ENCODE measurements around the gene RNF144A.

RNF144A gene

GRCh38 chr2:7014174-7014640 is 97.0 kb downstream of the RNF144A start:
- TF ChIP-seq CTCF (IDR thresholded peaks at IDR 0.05; ENCODE audit: low read depth, low read length) = no peak
- H3K4me3 ChIP-seq (ENCODE audit: low read depth, low read length) = no peak overlapping the region

DNA sequence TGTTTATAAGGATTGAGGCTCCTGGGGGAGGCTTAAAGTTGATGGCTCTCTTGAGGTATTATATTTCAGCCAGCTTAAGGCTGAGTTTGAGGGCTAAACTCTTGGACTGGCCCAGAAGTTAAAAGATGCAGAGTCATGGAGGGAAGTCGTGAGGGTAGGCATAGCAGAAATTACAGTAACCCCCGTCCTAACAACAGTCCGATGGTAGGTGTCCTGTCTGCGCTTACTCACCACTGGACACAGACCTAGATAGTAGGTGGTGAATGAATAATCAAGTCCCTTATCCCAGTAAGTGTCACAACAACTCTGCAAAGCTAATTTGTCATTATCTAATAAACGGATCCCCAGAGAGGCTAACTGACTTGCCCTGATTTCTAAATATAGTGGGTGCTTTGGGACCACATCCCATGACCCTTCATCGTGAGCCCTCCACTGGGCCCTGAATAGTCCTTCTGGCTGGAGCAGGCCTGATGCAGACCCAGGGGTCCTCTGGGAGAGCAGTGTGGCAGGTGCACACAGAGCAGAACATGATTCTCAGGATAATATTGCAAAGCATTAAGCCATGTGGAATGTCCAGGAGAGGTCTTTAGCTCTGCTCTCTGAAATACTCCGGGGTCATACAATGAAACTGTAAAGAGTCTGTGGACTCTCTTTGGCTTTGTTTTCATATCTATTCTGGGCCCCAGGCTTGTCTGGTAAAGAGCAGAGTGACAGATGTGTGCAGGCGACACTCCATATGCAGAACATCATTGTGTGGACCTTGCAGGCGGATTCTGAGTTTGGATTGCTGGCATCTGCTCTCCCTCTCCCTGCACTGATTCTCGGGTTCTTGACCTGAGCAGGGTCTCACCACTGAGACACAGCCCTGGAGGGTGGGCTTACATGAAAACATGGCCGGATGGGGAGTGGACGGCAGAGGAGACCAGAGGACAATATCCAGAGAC is 98.1 kb downstream of the RNF144A start:
- TF ChIP-seq CTCF (IDR thresholded peaks at IDR 0.05; ENCODE audit: low read depth, low read length) = no peak
- no peak overlapping the region for H3K4me3 ChIP-seq (ENCODE audit: low read depth, low read length)

DNA sequence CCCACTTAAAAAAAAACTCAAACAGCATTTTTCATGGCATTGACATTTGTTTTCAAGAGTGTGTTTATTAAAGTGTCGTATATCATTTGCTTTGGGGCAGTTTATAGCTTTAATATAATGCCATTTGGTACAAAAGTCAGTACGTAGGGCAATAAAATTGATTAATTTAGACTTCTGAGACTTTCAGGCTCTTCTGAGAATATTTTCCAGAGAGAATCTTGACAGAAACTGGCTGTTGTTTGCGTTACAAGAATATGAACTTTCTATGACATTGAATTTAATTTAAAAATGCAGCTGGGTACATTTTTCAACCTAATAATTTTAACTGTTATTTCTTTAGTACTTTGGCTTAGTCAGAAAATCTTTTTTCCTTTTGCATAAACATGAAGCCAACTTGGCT is 98.9 kb downstream of the RNF144A start:
- no peak for TF ChIP-seq CTCF (IDR thresholded peaks at IDR 0.05; ENCODE audit: low read depth, low read length)
- H3K4me3 ChIP-seq (ENCODE audit: low read depth, low read length) = no peak overlapping the region

DNA sequence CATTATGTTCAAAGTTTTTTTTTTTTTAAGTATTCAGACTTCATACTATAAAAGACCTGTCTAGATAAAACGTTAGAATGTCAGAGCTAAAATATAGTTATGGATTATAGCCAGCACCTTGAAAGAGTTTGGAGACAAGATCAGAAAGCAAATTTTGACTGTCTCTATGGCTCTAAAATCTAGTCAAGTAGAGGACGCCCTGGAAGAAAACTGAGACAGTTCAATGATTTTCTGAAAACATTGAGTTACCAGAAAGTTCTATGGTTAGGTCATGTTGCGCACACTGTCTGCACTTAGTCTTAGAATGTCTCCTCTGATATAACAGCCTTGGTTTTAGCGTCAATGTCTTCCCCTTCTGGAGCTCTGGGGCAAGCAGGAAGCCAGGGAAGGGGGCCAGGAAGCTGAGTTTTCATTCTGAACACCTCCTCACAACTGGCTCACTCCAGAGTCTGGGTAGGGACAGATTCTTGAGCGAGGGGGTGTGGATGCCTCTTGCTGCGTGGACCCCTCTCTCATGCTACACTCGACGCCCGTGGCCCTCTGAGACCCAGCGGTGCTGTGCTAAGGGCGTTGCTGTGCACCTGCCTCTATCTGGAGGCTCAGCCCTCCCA is 99.5 kb downstream of the RNF144A start:
- TF ChIP-seq CTCF (IDR thresholded peaks at IDR 0.05; ENCODE audit: low read depth, low read length) = no peak
- H3K4me3 ChIP-seq (ENCODE audit: low read depth, low read length) = no peak overlapping the region

DNA sequence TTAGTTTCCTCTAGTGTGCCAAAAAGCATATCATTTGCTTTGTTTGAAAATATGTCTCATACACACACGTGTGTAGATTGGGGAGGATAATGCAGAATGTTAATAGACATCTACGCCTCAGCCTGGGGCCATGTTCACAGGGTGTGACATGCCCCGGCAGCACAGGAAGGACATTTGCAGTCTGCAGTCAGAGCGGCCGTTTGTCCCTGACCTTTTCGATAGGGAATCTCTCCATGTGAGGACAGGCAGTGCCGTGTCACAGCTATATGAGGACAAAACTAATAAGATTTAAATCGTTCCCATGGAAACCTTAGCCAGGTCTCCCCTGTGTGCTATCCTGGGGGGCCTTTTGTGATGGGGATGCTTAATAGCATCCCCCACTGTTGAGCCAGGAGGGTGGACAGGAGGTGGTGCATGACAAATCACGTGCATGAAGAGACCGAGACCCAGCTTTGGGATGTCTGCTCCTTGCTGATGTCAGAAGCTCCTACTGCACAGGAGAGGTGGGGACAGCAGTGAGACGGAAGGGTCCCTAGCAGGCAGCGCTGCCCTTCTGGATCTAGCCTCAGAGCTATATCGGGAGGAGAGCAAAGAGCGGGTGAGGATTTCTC is 100.6 kb downstream of the RNF144A start:
- no peak overlapping the region for H3K4me3 ChIP-seq (ENCODE audit: low read depth, low read length)
- TF ChIP-seq CTCF (IDR thresholded peaks at IDR 0.05; ENCODE audit: low read depth, low read length) = no peak

DNA sequence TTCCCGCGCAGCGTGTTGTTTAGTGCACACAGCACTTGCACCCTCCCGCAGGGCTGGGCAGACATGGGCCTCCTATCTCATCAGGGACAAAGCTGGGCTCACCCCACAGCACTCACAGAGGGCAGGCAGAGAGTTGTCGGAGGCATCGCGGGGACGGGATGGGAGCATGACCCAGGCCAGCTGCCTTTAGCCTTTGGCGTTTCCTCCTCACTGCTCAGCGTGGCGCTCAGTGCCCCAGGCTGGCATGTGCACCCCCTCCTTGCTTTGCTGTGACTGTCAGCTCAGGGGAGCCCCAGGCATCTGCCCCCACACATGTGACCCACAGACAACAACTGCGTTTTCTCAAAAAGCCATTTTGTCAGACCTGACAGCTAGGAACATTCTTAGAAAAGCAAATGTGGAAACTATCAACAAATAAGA is 101.1 kb downstream of the RNF144A start:
- no peak for TF ChIP-seq CTCF (IDR thresholded peaks at IDR 0.05; ENCODE audit: low read depth, low read length)
- H3K4me3 ChIP-seq (ENCODE audit: low read depth, low read length) = no peak overlapping the region

Data from WI38 (cell line).